Psoas muscle (tissue), 8 donors: ENCODE data around the gene CYP2C9. TPM values are rescaled to one million over a fixed set of nuclear protein-coding genes. Genes with fewer than 3 reads are reported as not detected.
"Not testable (repeated sequence)": the region's sequence is repeated elsewhere in the genome, so short reads cannot be mapped to it uniquely, and the experiment has no call there.

Experiments used
- ATAC-seq, 4 donors: fragments of 200-7000 bp; cut with Tn5 transposase; one replicate each; pipeline ENCODE4 v1.9.1; 2020; ENCODE audit warnings: moderate library complexity in 3 of 4, mild to moderate bottlenecking in 2 of 4
- DNase-seq, 2 donors: peaks; one replicate each; pipeline ENCODE4 v3.0.0-alpha.2; 2020
- H3K27ac ChIP-seq: fragments of 200-600 bp; one replicate; pipeline ENCODE4 v1.8.0; 2022
- H3K27me3 ChIP-seq, 3 donors: fragments of 200-600 bp in 1 of 3; one replicate each; pipeline versions ENCODE4 v1.6.1 to v1.8.0; 2013 to 2022; ENCODE audit warnings: low read length in 2 of 3, mild to moderate bottlenecking in 2 of 3, moderate library complexity in 1 of 3; ENCODE audit not compliant: insufficient read depth in 3 of 3
- H3K36me3 ChIP-seq, 2 donors: fragments of 200-600 bp in 1 of 2; one replicate each; pipeline versions ENCODE4 v1.6.1 to v1.8.0; 2013 to 2022; ENCODE audit warnings: low read depth in 1 of 2, mild to moderate bottlenecking in 1 of 2, moderate library complexity in 1 of 2; ENCODE audit not compliant: insufficient read depth in 1 of 2
- H3K4me1 ChIP-seq: fragments of 200-600 bp; one replicate; pipeline ENCODE4 v1.8.0; 2022
- H3K4me3 ChIP-seq: fragments of 200-600 bp; one replicate; pipeline ENCODE4 v1.8.0; 2022; ENCODE audit warnings: mild to moderate bottlenecking
- H3K9me3 ChIP-seq: fragments of 200-600 bp; one replicate; pipeline ENCODE4 v1.8.0; 2022
- CTCF ChIP-seq: fragments of 200-600 bp; IDR thresholded peaks from one replicate; pipeline ENCODE4 v1.8.0; 2022; ENCODE audit warnings: antibody characterized with exemption
- WGBS, 3 donors: extraction: QIAGEN DNeasy Blood & Tissue Kit; methylation state at CpG; one replicate each; pipeline versions ENCODE4 v1.1.6 to v1.1.7; 2013; 5-methylcytosine and 5-hydroxymethylcytosine counted together
- intact Hi-C, 2 donors: fragments of 100-400 bp; cut with DNase I; formaldehyde crosslinking; loops; one replicate each; pipeline versions ENCODE4 v1.11.0 to v1.14.2; 2022
- polyA plus RNA-seq, 3 donors: library from polyadenylated mRNA; stranded (reverse); fragments of 200-250 nt; gene quantifications; one replicate each; pipeline ENCODE4 v1.2.3, GENCODE V29; 2013
- total RNA-seq, 4 donors: library from RNA; stranded (reverse); fragmentation: NEBNext Ultra II Directional in 2 of 4; extraction: Animal tissue kit (Norgen Biotek cat#: 25700) in 2 of 4; gene quantifications; one replicate each; pipeline versions ENCODE4 v1.2.1 to v1.2.4, GENCODE V29; 2021 to 2023
- donor health status: healthy with polysubstance abuse.
- donor health status: DM: no; HTN: no; CAD: no; lungs with moderate emphysema.
- donor health status: Bipolar disorder and iron deficiency.
- donor health status: healthy.
- donor health status: DM: yes; HTN: yes; CAD: no.
- donor health status: DM: no; HTN: no; CAD: no.
- donor health status: DM: no; HTN: no; CAD: no.
- donor health status: DM: yes; HTN: yes; CAD: no.

Gene CYP2C9
- total and polyA plus RNA-seq, 7 donors: 0.08 to 0.54 (median 0.26) TPM; not detected in 4

DNA sequence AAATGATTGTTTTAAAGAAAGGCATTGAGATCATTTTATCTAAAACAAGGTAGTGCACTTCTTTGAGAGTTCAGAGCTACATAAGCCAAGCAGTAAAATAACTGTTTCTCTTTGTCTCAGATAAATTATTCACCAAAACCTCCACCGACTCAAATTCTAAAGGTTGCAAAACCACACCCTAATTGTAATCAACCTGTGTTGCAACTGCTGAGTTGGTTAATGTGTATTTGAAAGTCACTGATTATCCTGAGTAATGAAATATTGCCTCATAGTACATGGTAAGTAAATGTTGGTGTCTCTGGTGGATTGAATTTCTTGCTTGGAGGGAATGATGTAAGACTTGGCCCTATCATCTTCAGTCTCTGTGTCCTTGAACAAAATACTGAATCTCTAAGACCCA is 35.9 kb upstream of the CYP2C9 start:
- H3K4me1 ChIP-seq: no peaks in the 10 kb centered on the region
- DNase-seq (no peak), ATAC-seq (no peak)
- no peaks in the 10 kb centered on the region for H3K27me3 ChIP-seq
- WGBS, 3 donors: 0 to 3% (median 0%) methylated on average over 1 of the region's 1 CpG
- intact Hi-C loops: no loop called here
- H3K9me3 ChIP-seq: no peaks in the 10 kb centered on the region
- no peak overlapping the region for H3K4me3 ChIP-seq
- no peak overlapping the region for H3K27ac ChIP-seq
- no peaks in the 10 kb centered on the region for H3K36me3 ChIP-seq
- no peak for TF ChIP-seq CTCF

GRCh38 chr10:94904506-94905148 is 33.8 kb upstream of the CYP2C9 start:
- ATAC-seq, intact Hi-C loops, H3K27ac ChIP-seq, H3K4me3 ChIP-seq, H3K36me3 ChIP-seq, DNase-seq, H3K9me3 ChIP-seq, H3K27me3 ChIP-seq, H3K4me1 ChIP-seq: not testable (repeated sequence)
- WGBS, 3 donors: 80 to 86% (median 81%) methylated on average over 1 of the region's 1 CpG

DNA sequence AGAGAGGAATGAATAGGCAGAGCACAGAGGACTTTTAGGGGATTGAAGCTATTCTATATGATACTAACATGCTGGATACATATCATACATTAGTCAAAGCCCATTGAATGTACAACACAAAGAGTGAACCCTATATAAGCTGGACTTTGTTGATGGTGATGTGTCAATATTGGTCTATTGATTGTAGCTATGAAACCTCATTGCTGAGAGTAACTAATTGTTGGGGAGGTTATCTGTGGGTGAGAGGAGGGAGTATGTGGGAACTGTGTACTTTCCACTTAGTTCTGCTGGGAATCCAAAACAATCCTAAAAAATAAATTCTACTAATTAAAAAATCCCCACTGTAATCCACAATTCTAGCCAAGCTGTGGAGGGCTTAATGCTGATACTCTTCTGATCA is 22.0 kb upstream of the CYP2C9 start:
- no peak overlapping the region for H3K27ac ChIP-seq
- ATAC-seq (no peak), DNase-seq (no peak)
- intact Hi-C loops: no loop called here
- peaks cover 18% of the 10 kb centered on the region for H3K9me3 ChIP-seq
- TF ChIP-seq CTCF: no peak
- no peak overlapping the region for H3K4me3 ChIP-seq
- no peaks in the 10 kb centered on the region for H3K36me3 ChIP-seq
- no peaks in the 10 kb centered on the region for H3K27me3 ChIP-seq
- H3K4me1 ChIP-seq: no peaks in the 10 kb centered on the region

DNA sequence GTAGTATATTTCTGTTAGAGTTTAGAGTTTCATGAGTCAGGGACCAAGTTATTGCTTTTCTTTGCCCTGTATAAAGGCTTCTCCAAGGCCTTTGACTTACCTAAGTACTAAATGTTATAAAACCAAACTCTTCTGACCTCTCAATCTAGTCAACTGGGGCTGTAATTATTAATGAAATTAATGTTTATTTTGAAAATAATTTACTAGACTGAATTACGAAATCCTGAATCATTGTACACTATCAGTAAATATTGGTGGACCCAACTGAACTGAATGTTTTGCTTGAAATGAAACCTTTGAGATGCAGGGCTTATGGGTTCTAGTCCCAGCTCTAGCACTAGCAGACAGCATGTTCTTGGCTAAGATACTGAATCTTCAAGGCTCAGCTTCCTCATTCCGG is 1.7 kb upstream of the CYP2C9 start:
- DNase-seq (no peak), ATAC-seq (no peak)
- Histone ChIP-seq H3K27me3 (no peaks in the 10 kb centered on the region), H3K9me3 (no peaks in the 10 kb centered on the region), H3K4me1 (no peaks in the 10 kb centered on the region), H3K4me3 (no peak overlapping the region), H3K27ac (no peak overlapping the region), H3K36me3 (no peaks in the 10 kb centered on the region)
- intact Hi-C loops: no loop called here
- WGBS, 3 donors: 58 to 67% (median 65%) methylated on average over 2 of the region's 2 CpGs
- no peak for TF ChIP-seq CTCF

GRCh38 chr10:94943432-94944103 is 5.1 kb downstream of the CYP2C9 start:
- H3K4me1 ChIP-seq, H3K4me3 ChIP-seq, DNase-seq, H3K27me3 ChIP-seq, intact Hi-C loops, H3K27ac ChIP-seq, ATAC-seq, H3K36me3 ChIP-seq: not testable (repeated sequence)
- peaks cover 12% of the 10 kb centered on the region for H3K9me3 ChIP-seq
- 78 to 89% (median 88%) methylated on average over 5 of the region's 5 CpGs for WGBS, 3 donors

- H3K27ac ChIP-seq, H3K4me3 ChIP-seq, H3K4me1 ChIP-seq, intact Hi-C loops, H3K36me3 ChIP-seq, H3K27me3 ChIP-seq, DNase-seq, ATAC-seq: not testable (repeated sequence)
- WGBS, 3 donors: 86 to 93% (median 88%) methylated on average over 4 of the region's 4 CpGs
- peaks cover 12% of the 10 kb centered on the region for H3K9me3 ChIP-seq
Measured at GRCh38 chr10:94946181-94946580, 7.7 kb downstream of the CYP2C9 start.
